Stimulated activated CD8-positive, alpha-beta memory T cell treated with anti-CD3 and anti-CD28 coated beads, Interleukin-4, amount 100 ng/mL, for 1 hour (primary cell): ENCODE data around the gene TBC1D3L.
"Not testable (repeated sequence)": the region's sequence is repeated elsewhere in the genome, so short reads cannot be mapped to it uniquely, and the experiment has no call there.

Experiments
- DNase-seq, 2 donors: peaks; one replicate each; pipeline ENCODE4 v3.0.0-alpha.2; 2020; ENCODE audit warnings: low read depth in 2 of 2, low spot score in 1 of 2

Gene TBC1D3L

DNA sequence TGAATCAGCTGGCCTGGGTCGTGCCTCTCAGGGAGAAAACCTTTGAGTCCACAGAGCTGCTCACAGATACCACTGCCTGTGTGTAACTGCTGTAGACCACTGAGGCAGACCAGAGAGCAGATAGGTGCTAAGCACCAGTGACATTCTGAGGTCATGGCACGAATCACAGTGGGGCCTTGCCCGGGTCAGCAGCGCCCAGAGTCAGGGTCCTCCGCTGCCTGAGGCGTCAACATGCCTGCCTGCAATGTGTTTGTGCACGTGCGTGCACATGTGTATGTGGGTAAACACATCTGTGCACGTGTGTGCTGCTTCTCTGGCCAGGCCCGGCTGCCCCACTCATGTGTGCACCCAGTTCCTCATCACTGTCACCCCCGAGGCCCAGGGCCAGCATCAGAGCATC is at the start of gene TBC1D3L:
Gene TBC1D3L, minus strand, starts transcription at position 101 of the 400 bp plus-strand sequence. CDS start 1,540 bp downstream, outside the sequence.
- DNase-seq = not testable (repeated sequence)

DNA sequence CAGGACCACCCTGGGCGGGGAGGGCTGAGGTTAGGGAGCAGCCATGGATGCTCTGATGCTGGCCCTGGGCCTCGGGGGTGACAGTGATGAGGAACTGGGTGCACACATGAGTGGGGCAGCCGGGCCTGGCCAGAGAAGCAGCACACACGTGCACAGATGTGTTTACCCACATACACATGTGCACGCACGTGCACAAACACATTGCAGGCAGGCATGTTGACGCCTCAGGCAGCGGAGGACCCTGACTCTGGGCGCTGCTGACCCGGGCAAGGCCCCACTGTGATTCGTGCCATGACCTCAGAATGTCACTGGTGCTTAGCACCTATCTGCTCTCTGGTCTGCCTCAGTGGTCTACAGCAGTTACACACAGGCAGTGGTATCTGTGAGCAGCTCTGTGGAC is 14.8 kb upstream of the TBC1D3L start, which contains the start of gene TBC1D3D:
Gene TBC1D3D, plus strand, starts transcription at position 301 of the 400 bp plus-strand sequence. CDS start 1,585 bp downstream, outside the sequence.
- not testable (repeated sequence) for DNase-seq
